A673 (cell line): ENCODE data around the gene RNU7-1.

Experiments used
- CTCF ChIP-seq: fragments of 300-800, 200-600 bp; sonication (generic); conservative IDR thresholded peaks from 2 replicates; pipeline ENCODE4 v1.5.1; 2017; ENCODE audit warnings: low read depth, mild to moderate bottlenecking, antibody characterized with exemption, low read length, moderate library complexity, mixed read lengths
- EZH2 ChIP-seq: fragments of 200-600 bp; sonication (generic); IDR thresholded peaks from 2 replicates; pipeline ENCODE4 v1.6.1; 2017; ENCODE audit warnings: borderline replicate concordance, low read depth, mild to moderate bottlenecking, mixed read lengths, antibody characterized with exemption, low read length; ENCODE audit not compliant: poor library complexity, severe bottlenecking

DNA sequence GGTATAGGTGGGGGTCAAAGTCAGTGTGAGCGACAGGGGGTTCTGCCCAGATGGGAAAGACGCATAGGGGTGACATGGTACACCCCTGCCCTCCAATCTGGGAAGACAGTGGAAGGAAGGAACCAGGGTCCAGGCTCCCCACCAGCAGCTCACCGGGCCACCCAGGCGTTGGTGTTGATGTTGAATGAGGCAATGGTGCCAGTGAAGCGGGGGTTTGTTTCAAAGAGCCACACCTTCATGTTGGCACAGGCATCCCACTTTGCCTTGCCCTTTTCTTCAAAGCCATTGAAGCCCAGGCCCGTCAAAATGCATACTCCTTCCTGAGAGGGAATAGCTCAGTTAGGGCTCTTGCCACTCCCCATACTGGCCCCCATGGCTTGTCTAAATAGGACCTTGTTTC lies 34.6 kb downstream of the RNU7-1 start:
- TF ChIP-seq CTCF (no peak), EZH2 (no peak)
